ENCODE data around the gene UNC5A. TPM values are rescaled to one million over a fixed set of nuclear protein-coding genes. Genes with fewer than 3 reads are reported as not detected.

UNC5A gene
- total RNA-seq, 1 donor from 2014 or later, result 1.1 TPM

DNA sequence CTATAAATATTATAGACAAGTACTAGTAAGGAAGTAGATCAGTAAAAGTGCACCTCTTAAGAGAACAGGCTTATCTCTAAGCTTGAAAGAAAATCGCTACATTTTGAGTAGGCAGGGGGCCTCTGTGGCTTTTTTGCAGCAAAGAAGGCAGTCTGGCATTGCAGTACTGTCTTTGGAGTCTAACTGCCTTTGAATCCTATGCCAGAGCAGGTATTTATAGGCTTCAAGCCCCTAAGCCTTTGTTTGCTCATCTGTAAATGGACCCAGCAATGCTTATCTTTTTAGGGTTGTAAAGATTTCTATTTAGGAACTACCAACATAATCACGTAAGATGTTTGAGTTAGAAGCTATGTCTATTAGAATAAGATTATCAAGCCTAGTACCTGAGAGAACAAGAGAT, 112.5 kb downstream of the UNC5A start:
- Histone ChIP-seq H3K27me3 (ENCODE audit: control insufficient read depth, insufficient read depth, low read length) (no peaks in the 10 kb centered on the region), H3K36me3 (ENCODE audit: control insufficient read depth, insufficient read depth, low read length) (no peaks in the 10 kb centered on the region), H3K4me3 (ENCODE audit: low read depth, low read length) (no peak overlapping the region)
- DNase-seq (ENCODE audit: low read depth), result no peak
- TF ChIP-seq CTCF (IDR thresholded peaks at IDR 0.05; ENCODE audit: insufficient read depth, low read length, poor library complexity, severe bottlenecking), result no peak

- Histone ChIP-seq H3K36me3 (ENCODE audit: control insufficient read depth, insufficient read depth, low read length) (no peaks in the 10 kb centered on the region), H3K4me3 (ENCODE audit: low read depth, low read length) (no peak overlapping the region), H3K27me3 (ENCODE audit: control insufficient read depth, insufficient read depth, low read length) (no peaks in the 10 kb centered on the region)
- TF ChIP-seq CTCF (IDR thresholded peaks at IDR 0.05; ENCODE audit: insufficient read depth, low read length, poor library complexity, severe bottlenecking), result no peak
- DNase-seq (ENCODE audit: low read depth), result no peak
Observed at GRCh38 chr5:176927562-176927961, 117.2 kb downstream of the UNC5A start.

- no peak for TF ChIP-seq CTCF (IDR thresholded peaks at IDR 0.05; ENCODE audit: insufficient read depth, low read length, poor library complexity, severe bottlenecking)
- no peak for DNase-seq (ENCODE audit: low read depth)
- Histone ChIP-seq H3K36me3 (ENCODE audit: control insufficient read depth, insufficient read depth, low read length) (no peaks in the 10 kb centered on the region), H3K27me3 (ENCODE audit: control insufficient read depth, insufficient read depth, low read length) (no peaks in the 10 kb centered on the region), H3K4me3 (ENCODE audit: low read depth, low read length) (no peak overlapping the region)
Observed at GRCh38 chr5:176929654-176930053, 119.3 kb downstream of the UNC5A start.

Other genes starting within 250 kb of the UNC5A start
- 17.3 and 19.9 TPM in 2 replicates for gene GPRIN1, start 200.4 kb upstream of the UNC5A start, total RNA-seq
- gene SNCB, start 180.0 kb upstream of the UNC5A start, total RNA-seq, result not detected in 2 replicates
- not detected in 2 replicates for gene EIF4E1B, start 179.9 kb upstream of the UNC5A start, total RNA-seq
- gene TSPAN17, start 163.1 kb upstream of the UNC5A start, total RNA-seq, result 53.9 and 65.4 TPM in 2 replicates
- 0.04 TPM in 1 of 2 replicates, not detected in the other for gene HK3, start 88.8 kb downstream of the UNC5A start, total RNA-seq
- 14.9 and 24.5 TPM in 2 replicates for gene UIMC1, start 196.2 kb downstream of the UNC5A start, total RNA-seq
- 13.1 and 15.5 TPM in 2 replicates for gene ZNF346, start 212.1 kb downstream of the UNC5A start, total RNA-seq